Left lung (tissue), 14 donors: ENCODE results near the gene LRRC8B. TPM values are rescaled to one million over a fixed set of nuclear protein-coding genes. Genes with fewer than 3 reads are reported as not detected.

Source experiments
- ATAC-seq: fragments of 200-7000 bp; cut with Tn5 transposase; one replicate; pipeline ENCODE4 v1.9.1; 2020; ENCODE audit warnings: moderate library complexity
- DNase-seq, 4 donors: peaks; one replicate each; pipeline ENCODE4 v3.0.0-alpha.2; 2013 to 2020
- H3K27ac ChIP-seq, 2 donors: fragments of 200-600 bp; sonication (generic) in 1 of 2; one replicate each; pipeline versions ENCODE4 v1.5.0 to v1.8.0; 2020 to 2021
- H3K27me3 ChIP-seq, 2 donors: fragments of 200-600 bp; sonication (generic) in 1 of 2; one replicate each; pipeline versions ENCODE4 v1.5.0 to v1.8.0; 2020 to 2021
- H3K36me3 ChIP-seq, 2 donors: fragments of 200-600 bp; sonication (generic) in 1 of 2; one replicate each; pipeline versions ENCODE4 v1.5.0 to v1.8.0; 2020 to 2021
- H3K4me1 ChIP-seq, 2 donors: fragments of 200-600 bp; one replicate each; pipeline ENCODE4 v1.8.0; 2021
- H3K4me3 ChIP-seq, 2 donors: fragments of 200-600 bp; sonication (generic) in 1 of 2; one replicate each; pipeline versions ENCODE4 v1.5.0 to v1.8.0; 2020 to 2021; ENCODE audit warnings: mild to moderate bottlenecking in 1 of 2
- H3K9me3 ChIP-seq, 2 donors: fragments of 200-600 bp; sonication (generic) in 1 of 2; one replicate each; pipeline versions ENCODE4 v1.5.0 to v1.8.0; 2020 to 2021
- CTCF ChIP-seq, 2 donors: fragments of 200-600 bp; sonication (generic) in 1 of 2; IDR thresholded peaks; one replicate each; pipeline versions ENCODE4 v1.5.0 to v1.8.0; 2021; ENCODE audit warnings: antibody characterized with exemption in 2 of 2
- intact Hi-C, 2 donors: fragments of 100-400 bp; cut with DNase I; formaldehyde crosslinking; loops; one replicate each; pipeline versions ENCODE4 v1.11.2 to v1.14.2; 2022
- long read RNA-seq, 12 donors: library from polyadenylated mRNA in 2 of 12; unstranded in 2 of 12; transcript quantifications; one replicate each; pipeline ENCODE4 v2.0.0 and lab custom pipeline, GENCODE V29; 2019 to 2026
- polyA plus RNA-seq, 6 donors: library from polyadenylated mRNA; unstranded; fragments of 120-200 nt; gene quantifications; one replicate each; pipeline ENCODE4 v1.2.1, GENCODE V29; 2013; ENCODE audit not compliant: insufficient read length in 6 of 6
- total RNA-seq, 2 donors: library from RNA; stranded (reverse); fragmentation: NEBNext Ultra II Directional; extraction: Animal tissue kit (Norgen Biotek cat#: 25700); gene quantifications; one replicate each; pipeline ENCODE4 v1.2.1, GENCODE V29; 2021
- donor health status: DM: no; HTN: yes; CAD: no.
- donor health status: DM: no; HTN: no; CAD: no.

Gene LRRC8B
- total RNA-seq: 10 to 100 TPM; 20.9 to 22.5 TPM
- polyA plus RNA-seq: 10 to 100 TPM in 5 of 6 donors, 1 to 10 TPM in 1; 8.9 to 11.2 (median 10.3) TPM
- long read RNA-seq, donor 1, full-length matches to known transcripts: 1 of 1 reads
- long read RNA-seq, donor 1, partial matches to known transcripts: 0 of 1 reads
- long read RNA-seq, donor 1, other reads (novel, unspliced or antisense): 0 of 1 reads
- long read RNA-seq, donor 2, full-length matches to known transcripts: 2 of 2 reads
- long read RNA-seq, donor 2, partial matches to known transcripts: 0 of 2 reads
- long read RNA-seq, donor 2, other reads (novel, unspliced or antisense): 0 of 2 reads
- long read RNA-seq, donor 3: 0 reads
- long read RNA-seq, donor 4: 0 reads
- long read RNA-seq, donor 5: 0 reads
- long read RNA-seq, donor 6, full-length matches to known transcripts: 2 of 2 reads
- long read RNA-seq, donor 6, partial matches to known transcripts: 0 of 2 reads
- long read RNA-seq, donor 6, other reads (novel, unspliced or antisense): 0 of 2 reads
- long read RNA-seq, donor 7: 0 reads
- long read RNA-seq, donor 8: 0 reads
- long read RNA-seq, donor 9: 0 reads
- long read RNA-seq, donor 10, full-length matches to known transcripts: 1 of 2 reads
- long read RNA-seq, donor 10, partial matches to known transcripts: 1 of 2 reads
- long read RNA-seq, donor 10, other reads (novel, unspliced or antisense): 0 of 2 reads
- long read RNA-seq, donor 11, full-length matches to known transcripts: 2 of 15 reads
- long read RNA-seq, donor 11, partial matches to known transcripts: 13 of 15 reads
- long read RNA-seq, donor 11, other reads (novel, unspliced or antisense): 0 of 15 reads
- long read RNA-seq, donor 12: 0 reads

GRCh38 chr1:89524369-89525168 lies at the start of gene LRRC8B:
TSS of gene LRRC8B (plus strand) at chr1:89524829. CDS start at chr1:89582651, 57,822 bp downstream.
- H3K4me1 ChIP-seq: peaks cover 4 to 42% of the 10 kb centered on the region in 2 donors
- ATAC-seq: peak; percentile 98
- H3K9me3 ChIP-seq: no peaks in the 10 kb centered on the region
- H3K27ac ChIP-seq: peak within 1 kb of the TSS; percentile 82 to 92
- intact Hi-C loops: no loop called here
- no peak for TF ChIP-seq CTCF (IDR thresholded peaks at IDR 0.05)
- peak; percentile 85 to 99 (median 95) for DNase-seq
- H3K4me3 ChIP-seq: peak within 1 kb of the TSS; percentile 64 to 88
- no peaks in the 10 kb centered on the region for H3K27me3 ChIP-seq
- no peaks in the 10 kb centered on the region for H3K36me3 ChIP-seq

GRCh38 chr1:89475269-89475668 lies 49.4 kb upstream of the LRRC8B start:
- Histone ChIP-seq H3K4me1 (no peaks in the 10 kb centered on the region), H3K27ac (no peak overlapping the region), H3K36me3 (no peaks in the 10 kb centered on the region), H3K9me3 (peaks cover 0 to 15% of the 10 kb centered on the region in 2 donors), H3K27me3 (no peaks in the 10 kb centered on the region), H3K4me3 (no peak overlapping the region)
- TF ChIP-seq CTCF (IDR thresholded peaks at IDR 0.05): no peak
- DNase-seq: no peak
- intact Hi-C loops: no loop called here
- no peak for ATAC-seq

- no peak for ATAC-seq
- intact Hi-C loops: no loop called here
These were observed 48.6 kb upstream of the LRRC8B start for GRCh38 chr1:89476072-89476471.

More at GRCh38 chr1:89476072-89476471, 48.6 kb upstream of the LRRC8B start:
- Histone ChIP-seq H3K4me1 (no peaks in the 10 kb centered on the region), H3K36me3 (no peaks in the 10 kb centered on the region), H3K27me3 (no peaks in the 10 kb centered on the region), H3K4me3 (no peak overlapping the region), H3K27ac (no peak overlapping the region), H3K9me3 (peaks cover 0 to 20% of the 10 kb centered on the region in 2 donors)
- TF ChIP-seq CTCF (IDR thresholded peaks at IDR 0.05): no peak
- DNase-seq: no peak
